Activated T-cell treated with anti-CD3 and anti-CD28 coated beads, Interleukin-2, amount 50 U/mL, for 1 hour (primary cell): Measurements from ENCODE around the gene TNS3.

Source experiments
- DNase-seq: peaks from one replicate; pipeline ENCODE4 v3.0.0-alpha.2; 2020

TNS3 gene

DNA sequence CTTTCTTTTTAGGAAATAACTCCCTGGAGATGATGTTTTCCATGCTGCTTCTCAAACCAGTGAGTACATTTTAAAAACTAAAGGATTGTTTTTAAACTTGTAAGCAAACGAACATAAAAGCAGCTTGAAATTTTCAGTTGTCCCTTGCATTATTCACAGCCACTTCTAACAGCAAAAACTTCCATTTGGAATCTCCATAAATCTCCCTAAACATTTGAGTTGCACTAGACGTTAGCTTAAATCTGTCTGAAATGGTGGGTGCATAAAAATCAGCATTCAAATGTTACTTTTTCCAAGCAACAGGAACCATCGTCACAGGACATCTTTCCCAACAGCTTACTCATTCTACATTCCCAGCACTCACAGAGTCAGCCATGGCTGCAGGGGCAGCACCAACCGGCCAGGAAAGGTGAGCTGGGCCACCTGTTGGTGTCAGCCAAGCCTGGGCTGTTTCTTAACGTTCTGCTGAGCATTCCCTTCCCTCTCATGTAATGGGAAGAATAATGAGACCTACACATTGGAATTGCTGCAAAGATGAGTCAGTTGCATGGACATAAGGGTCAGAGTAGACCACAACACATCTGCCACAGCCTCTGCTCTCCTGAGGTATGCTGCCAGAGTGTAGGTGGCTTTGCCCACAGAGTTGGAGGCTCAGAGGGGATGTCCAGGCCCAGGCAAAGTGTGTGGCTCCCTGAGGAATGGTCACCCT is 163.2 kb downstream of the TNS3 start:
- no peak for DNase-seq

DNA sequence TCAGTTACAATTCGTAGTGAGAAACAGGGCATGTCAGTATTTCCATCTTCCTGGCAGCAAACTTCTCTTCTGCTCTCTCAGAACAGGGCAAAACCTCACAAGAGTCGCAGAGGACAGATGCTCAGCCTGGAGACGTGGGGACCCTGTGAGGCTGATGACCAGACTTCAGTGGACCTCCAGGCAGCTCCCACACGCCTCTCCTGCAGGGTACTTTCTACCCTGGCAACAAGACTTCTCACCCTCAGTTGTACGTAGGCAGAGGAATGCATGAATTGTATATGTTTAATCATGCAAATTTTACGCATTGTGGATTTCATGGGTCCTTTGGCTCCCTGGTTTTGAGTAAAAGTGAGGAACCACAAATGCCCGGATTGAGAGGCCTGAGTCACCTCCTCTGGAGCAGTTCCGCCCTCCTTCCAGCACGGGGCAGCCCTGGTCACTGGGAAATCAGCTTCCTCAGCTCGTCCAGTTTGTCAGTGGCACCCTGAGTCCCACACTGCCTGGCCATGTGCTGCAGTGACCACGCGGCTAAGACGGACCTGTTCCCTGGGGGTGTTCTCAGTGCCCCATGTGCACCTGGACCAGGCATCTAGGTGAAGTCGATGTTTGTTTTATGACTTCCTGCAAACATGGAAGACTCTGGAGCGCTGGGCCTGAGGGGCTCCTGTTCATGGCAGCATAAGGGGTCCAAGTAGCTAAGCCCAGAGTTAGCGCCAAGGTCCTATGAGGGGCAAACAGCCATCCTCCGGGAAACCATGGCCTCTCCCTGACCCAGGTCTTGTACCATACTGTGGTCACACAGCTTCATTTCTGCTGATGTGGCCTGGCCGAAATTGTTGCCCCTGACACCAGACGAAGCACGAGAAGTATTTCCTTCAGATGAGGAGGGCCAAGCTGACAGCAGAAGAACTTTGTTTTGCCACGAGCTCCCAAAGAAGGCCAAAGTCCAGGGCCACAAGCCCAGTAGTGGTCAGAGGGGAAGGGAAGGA is 165.1 kb downstream of the TNS3 start:
- DNase-seq: no peak

DNA sequence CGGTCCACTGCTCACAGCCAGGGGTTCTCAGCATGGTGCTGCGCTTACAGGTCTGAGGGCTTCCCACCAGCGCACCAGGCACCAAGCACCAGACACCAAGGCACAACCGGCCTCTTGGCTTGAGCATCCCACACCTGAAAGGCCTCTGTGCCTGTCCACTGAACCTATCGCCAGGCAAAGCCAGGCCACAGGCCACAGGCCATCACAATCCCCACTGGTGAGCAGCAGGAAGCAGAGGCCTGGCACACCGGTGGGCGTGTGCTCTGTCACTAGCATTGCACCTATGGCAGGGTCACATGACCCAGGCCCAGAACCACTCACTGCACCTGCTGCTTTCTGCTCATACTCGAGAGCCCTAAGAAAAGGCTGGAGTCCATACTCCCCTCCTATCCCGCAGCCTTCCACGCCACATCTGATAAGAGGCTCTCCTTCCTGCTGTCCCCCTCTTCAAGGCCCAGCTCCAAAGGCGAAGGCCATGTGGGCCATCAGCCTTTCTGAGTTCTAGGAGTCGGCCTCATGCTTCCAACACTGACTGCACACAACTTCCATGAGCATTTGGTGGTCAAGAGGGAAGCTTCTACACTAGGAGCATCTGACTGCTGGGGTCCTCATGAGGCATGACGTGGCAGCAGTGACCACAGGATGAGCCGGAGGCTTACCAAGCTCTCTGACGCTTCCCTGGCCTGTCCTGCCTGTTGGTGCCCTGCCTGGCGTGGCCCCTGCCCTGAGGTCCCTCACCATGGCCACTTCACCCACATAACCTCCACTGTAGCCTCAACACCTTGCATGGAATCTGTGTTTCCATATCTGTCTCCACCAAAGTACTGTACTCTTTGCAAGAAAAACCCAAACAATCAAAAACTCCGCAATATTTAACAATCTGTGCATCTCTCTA is 166.3 kb downstream of the TNS3 start:
- DNase-seq: no peak

DNA sequence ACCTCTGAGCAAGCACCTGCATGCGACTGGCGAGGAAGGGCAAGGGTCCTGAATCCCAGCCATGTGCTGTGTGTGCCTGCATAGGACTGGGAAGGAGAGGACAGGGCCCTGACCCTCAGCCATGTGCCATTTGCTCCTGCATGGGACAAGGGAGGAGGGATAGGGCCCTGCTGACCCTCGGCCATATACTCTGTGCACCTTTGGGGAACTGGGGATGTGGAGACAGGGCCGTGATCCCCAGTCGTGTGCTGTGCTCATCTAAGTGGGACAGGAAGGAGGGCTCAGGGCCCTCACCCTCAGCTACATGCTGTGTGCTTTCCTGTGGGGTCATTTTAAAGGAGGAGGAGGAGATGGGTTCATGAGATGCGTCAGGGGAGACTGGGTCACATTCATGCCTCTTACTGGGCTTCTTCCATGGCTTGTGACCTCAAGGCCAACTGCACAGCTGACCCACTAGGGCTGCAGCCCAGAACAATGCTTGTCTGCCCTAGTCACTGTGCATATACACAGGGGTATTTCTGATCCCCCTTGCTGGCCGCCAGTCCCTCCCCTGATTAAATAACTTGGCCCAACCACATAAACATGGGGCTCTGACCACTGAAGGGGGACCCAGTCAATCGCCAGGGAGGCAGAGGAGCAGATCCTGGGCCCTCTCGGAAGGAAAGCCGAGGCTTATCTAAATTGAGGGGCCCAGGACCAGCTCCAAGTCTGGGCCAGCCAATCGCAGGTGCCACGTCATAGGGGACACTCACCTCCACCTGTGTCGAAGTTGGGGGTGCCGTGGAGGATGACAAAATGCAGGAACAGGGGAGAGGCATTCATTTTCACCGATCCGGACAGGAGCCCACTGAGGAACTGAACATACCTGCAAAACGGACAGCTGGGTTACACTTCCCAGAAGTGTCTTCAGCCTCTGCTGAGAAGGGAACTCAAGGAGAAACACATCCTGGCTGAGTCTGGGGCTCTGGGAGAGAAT is 167.3 kb downstream of the TNS3 start:
- DNase-seq: no peak

DNA sequence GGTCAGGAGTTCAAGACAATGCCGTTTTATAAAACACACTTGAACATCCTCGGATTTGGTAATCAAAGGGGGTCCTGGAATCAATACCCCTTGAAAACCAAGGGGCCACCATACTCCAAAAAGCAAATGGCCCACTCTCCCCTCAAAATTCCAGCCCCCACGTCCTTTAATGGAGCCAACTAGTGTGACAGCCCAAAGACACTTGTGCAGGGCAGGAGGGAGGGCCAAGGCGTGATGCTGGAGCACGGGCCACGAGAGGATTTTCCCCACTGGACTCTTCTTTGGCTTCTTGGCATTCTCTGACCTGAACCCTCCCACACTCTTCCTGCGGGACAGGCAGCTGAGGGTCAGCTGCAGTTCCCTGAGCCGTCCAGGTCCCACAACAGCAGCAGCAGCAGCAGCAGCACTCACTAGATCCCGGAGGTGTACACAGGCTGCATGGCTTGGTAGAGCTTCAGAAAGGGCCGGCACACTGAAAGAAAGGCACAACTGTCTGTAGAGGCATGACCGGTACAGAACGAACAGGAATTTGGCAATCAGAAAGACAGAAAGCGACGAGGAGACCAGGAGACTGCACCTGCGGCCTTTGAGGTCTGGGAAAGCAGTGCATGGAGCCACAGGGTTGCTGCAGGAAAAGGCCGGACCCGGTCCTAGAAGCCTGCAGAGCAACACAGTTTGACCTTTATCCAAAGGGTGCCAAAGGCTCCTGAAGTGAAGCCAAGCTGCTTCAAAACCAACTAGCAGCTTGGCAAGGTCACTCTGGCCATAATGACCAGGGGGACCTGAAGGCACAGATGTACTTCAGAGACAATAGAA is 168.2 kb downstream of the TNS3 start:
- DNase-seq: no peak

DNA sequence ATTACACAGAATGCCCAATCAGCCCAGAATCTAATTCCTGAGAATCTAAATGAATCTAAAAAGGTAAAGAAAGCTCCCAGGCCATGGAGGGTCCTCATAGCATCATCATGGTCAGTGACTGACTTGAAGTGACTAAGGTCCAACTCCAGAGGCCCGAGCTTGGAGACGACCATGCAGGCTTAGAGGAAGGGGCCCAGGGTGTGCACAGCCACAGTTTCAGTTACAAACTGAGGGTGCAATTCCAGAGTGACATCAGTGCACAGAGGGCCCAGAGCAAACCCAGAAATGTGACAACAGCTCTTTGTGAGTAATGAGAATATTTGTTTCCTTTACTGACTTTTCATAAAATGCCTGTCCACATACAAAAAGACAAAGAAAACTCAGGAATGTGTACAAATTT is 170.0 kb downstream of the TNS3 start:
- DNase-seq: no peak

DNA sequence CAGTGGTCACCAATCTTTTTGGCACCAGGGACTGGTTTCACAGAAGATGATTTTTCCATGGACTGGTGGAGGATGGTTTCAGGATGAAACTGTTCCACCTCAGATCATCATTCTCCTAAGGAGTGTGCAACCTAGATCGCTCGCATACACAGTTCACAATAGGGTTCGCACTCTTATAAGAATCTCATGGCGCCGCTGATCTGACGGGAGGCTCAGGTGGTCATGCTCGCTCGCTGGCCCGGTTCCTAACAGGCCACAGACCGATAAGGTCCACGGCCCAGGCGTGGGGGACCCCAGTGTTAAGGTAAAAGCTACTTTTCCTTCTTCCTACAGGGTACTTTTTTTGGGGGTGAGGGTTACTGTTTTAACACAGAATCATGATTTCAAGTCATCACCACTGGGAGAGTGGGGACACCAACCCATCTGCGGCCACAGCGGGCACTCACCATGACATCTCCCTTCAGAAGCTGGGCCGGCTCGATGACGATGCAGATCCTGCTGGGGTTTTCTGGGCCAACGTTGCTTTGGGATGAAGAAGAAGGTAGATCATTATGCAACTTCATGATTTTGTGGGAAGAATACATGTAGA is 170.5 kb downstream of the TNS3 start:
- DNase-seq: no peak

DNA sequence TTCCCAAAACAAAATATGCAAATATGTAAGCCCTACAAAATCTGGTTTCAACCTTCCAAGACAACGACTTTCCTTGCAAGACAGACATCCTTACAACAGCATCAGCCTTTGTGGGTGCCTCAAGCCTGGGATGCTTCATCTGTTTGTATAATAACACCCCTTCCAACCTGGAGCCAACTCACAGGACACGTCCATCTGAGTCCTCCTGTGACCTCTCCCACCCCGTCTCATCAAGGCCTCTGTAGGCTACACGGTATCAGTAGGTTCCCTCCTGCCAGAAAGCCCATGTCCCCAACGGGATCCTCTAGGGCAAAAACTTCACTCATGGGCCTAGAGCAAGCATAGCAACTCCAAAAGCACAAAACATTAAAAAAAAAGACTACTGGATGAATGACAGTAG is 173.2 kb downstream of the TNS3 start:
- no peak for DNase-seq

DNA sequence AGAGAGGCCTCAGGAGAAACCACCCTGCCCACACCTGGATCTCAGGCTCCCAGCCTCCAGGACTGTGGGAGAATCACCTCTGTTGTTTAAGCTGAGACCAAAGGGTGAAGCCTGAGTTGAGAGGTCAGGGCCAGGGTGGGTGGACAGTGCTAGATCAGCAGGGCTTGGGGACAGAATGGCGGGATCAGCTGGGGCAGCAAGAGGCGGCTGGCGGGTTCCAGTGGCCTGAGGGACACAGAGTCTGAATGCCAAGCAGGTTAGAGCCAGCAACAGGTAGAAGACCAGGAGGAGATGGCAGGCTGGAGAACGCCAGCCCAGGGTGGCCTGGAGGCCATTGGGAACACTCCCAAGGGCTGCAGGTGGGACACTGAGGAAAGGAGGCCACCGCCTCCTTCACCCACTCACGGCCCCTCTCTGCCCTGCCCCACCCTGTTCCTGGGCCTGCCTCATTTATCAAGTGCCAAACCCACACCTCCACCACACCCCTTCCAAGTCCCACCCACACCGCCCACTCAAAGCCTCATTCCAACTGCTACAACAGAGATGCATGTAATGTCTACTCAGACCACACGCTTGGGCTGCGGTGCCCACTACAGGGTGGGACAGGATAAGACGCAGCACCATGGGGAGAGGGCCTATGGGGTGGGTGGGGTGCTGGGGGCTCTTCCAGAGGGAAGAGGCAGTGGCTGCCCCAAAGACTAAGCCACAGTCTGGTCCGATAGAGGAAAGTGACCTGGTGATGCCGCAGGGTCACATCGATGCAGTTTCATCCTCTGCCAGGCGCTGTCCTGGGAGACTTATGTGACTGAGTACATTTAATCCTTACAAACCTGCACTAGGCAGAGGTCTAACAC is 173.9 kb downstream of the TNS3 start:
- DNase-seq: no peak

DNA sequence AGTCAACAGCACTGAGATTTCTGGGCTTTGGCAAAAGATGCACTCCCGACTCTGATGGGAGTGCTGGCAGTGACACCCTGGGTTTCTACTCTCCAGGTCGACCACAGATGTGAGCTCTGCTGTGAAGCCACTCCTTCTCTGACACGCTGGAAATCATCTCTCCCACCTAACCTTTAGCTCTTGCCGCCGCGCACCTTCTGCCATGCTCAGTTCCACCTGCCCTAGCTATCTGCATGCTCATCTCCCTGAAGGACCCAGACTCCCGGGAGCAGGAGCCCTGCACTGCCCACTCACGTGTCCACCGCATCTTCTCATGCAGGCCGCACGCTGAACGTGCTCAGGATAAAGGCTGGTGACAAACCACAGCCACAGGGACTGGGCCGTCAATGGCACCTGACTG is 174.8 kb downstream of the TNS3 start:
- no peak for DNase-seq

DNA sequence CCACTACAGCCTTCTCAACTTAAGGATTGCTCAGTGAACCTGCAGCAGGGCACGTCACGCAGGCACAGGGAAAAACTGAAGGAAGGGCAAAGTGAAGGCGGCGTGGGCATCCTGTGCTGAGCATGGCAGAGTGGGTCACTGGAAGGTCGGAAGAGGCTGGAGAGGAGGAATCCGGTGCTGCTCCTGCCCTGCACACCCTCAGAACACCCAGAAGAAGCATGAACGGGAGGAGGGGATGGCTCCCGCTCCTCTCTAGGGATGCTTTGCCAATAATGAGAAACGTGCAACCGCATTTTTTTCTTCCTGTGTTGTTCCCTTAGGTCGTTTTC is 175.1 kb downstream of the TNS3 start:
- no peak for DNase-seq

DNA sequence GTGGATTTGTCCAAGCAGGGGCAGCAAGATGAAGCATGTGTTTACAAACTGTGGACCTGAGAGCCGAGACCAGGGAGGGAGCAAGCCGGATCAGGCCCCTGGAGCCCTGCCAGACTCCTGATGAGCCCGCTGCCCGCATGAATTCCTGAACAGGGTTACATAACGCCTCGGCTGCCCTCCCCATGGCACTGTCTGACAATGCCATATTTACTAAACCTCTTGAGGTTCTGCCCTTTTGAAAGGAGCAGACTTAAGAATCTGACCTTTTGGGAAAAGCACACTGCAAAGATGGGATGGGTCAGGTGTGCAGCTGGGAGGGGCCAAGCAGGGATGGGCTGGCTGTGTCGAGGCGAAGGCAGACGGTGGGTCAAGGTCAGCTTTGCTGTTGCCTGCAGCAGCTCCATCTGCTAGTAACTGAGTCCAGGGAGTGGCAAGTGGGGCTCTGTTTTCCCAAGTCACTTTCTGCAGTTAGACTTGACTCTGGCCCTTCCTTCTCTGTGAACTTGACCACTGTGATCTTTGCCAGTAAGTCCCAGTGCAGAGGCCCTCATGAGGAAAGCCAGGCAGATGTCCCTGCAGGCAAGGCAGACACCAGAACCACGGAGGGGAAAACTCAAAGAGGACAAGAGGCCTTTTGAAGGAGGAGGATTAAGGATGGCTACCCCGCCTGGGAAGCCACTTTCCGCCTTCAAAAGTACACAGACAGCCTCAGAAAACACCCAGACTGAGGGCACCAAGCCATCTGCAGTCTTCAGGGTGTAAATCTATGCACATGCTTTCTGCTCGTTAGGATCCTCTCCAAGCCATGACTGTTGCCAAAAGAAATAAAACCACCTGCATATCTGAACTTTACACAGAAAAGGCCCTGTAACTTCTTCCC is 175.8 kb downstream of the TNS3 start:
- no peak for DNase-seq

DNA sequence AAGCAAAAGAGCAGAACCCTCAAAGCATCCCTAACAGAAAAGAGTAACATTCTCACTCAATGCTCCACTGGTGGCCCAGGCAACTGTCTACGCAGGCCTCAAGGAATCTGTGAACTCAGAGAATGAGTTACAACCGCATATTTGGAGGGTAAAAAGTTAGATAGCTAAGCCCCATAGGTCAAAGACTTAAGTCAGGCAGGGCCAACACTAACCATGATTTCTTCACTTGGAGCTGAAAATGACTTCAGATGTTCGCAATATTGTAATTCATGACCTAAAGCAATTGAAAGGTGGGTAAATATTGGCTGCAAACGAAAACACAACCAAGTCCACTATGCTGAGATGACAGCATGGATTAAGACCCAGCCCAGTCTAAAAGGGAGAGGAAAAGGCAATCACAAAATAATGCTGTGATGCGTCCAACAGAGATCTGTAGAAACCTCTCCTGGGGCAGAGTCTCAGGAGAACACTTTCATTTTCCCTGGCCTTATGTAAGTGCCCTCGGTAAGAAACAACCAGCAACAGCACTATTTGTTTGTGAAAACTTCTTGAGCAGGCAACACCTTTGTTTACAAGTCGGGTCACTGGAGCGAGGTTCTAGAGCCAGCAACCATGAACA is 176.5 kb downstream of the TNS3 start:
- no peak for DNase-seq

DNA sequence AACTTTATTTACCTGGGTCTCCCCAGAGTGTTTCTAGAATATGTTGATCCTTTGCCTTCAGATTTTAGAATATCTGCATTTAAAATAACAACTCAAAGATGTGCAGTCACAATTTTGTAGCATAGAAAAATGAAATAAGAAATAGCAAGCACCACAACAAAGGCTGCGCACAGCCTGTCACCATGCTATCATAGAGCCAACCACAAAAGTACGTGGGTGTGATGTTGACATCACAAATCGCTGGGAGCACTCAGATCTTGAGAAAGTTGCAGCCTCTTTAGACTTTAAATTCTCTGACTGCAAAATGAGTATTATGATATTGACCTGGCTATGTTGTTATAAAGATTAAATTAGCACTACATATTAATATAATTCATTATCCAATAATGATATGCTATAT is 177.9 kb downstream of the TNS3 start:
- no peak for DNase-seq

DNA sequence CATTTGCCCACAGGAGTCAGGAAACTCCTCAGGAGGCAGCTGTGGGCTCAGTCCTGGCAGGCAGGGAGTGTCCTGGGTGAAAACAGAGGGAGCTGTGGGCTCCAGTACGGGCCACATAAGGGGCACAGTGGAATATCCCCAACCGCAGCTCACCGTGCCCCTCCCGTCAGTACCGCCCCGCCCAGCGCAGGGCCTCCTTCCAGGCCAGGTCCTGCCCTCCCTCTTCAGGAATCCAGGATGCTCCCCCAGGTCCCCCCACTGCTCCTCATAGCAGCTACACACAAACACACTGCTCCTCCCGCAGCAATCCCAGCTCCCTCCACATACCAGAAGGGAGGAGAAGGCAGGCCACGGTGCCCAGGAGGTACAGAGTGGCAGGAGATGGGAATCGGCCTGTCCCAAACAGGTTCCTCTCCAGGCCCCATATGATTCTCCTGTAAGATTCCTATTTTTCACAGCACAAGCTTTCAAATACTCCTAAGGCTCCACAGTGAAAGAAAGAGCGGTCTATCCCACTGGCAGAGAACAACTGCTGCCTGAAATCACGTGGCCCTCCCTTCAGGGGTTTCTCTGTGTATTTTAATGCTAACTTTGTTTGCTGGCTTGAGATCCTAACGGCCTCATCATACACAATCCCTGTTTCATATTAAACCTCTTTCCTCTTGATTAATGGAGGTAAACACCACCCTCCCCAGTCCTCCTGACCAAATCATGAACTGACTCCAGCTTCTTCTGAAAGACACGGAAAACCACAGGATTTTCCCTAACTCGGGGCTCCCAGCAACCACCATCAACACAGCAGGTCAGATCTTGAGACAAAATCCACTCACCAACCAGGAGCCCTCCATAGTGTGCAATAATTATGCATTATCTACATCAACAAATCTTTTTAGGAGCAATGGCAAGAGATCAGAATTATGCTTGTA is 178.7 kb downstream of the TNS3 start:
- no peak for DNase-seq

DNA sequence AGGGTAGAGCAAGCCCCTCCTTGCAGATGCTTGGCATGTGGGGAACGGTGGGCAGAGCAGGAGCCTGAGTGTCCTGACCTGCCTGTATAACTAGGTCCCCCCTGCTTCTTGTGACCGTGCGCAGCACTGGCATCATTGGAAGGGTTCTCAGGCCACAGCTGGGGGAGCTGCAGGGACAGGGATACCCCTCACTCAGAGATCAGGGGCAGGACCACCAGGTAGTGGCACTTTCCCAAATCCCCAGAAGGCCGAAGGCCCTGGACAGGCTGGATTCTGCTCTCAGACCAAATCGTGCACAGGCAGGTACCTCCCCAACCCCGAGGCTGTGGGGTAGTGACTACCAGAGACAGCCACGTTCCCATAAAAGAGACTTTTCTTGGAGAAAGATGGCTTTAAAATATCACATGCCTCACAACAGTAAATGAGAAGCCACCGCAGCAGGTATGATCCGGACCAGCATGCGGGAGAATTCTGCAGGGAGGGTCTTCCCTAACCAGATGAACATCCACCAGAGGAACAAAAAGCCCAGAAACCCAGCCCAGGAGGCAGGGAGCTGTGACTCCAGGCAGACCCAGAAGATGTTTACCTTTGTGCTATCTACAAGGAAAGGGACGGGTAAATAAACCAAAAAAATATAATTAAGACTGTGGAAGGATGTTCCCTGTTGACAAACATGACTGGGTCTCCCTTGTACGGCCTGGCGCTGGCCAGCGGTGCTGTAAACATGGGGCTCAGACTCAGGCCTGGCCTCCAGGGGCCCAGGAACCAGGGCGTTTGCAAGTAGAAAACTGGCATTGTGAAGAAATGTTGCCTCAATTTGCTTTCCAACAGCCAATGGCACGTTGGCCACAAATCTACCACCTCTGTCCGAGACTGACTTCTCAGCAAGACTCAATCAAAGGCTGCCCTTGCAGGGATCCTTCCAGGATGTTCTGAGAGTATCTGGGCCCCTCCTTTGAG is 180.0 kb downstream of the TNS3 start:
- no peak for DNase-seq
